ENCODE measurements around the gene KAZN. TPM values are rescaled to one million over a fixed set of nuclear protein-coding genes. Genes with fewer than 3 reads are reported as not detected.

KAZN gene
- polyA plus RNA-seq, 2 of the 4 experiments (the other 2 are of a cell fraction), result 1.3 to 1.9 TPM

GRCh38 chr1:14686701-14687100, 88.2 kb downstream of the KAZN start:
- H3K4me3 ChIP-seq, result no peak overlapping the region
- no peaks in the 10 kb centered on the region for H3K4me1 ChIP-seq
- TF ChIP-seq NPAS2 (CRISPR knock-in tag; IDR thresholded peaks at IDR 0.05; ENCODE audit: borderline replicate concordance) (no peak), FOXS1 (CRISPR knock-in tag; IDR thresholded peaks at IDR 0.05) (no peak), BCL3 (IDR thresholded peaks at IDR 0.05) (no peak), EHF (CRISPR knock-in tag; IDR thresholded peaks at IDR 0.05) (no peak), USF2 (IDR thresholded peaks at IDR 0.05) (no peak), ESRRA (IDR thresholded peaks at IDR 0.05; ENCODE audit: borderline replicate concordance, low read length) (no peak), CBX8 (IDR thresholded peaks at IDR 0.05) (no peak), JUN (IDR thresholded peaks at IDR 0.05) (no peak), ZFP36 (IDR thresholded peaks at IDR 0.05; ENCODE audit: borderline replicate concordance, partially characterized antibody) (no peak), ZSCAN20 (CRISPR knock-in tag; IDR thresholded peaks at IDR 0.05) (no peak), E2F6 (IDR thresholded peaks at IDR 0.05; ENCODE audit: borderline replicate concordance, low read depth) (no peak), REST (IDR thresholded peaks at IDR 0.05) (no peak), FOSL2 (IDR thresholded peaks at IDR 0.05) (no peak), FOSL2 (CRISPR knock-in tag; IDR thresholded peaks at IDR 0.05) (no peak), POLR2AphosphoS2 (conservative IDR thresholded peaks at IDR 0.05; ENCODE audit: low read length) (no peak), RAD21 (conservative IDR thresholded peaks at IDR 0.05 in 1 of 2, IDR thresholded peaks at IDR 0.05 in 1 of 2) (no peak), HOXB13 (CRISPR knock-in tag; IDR thresholded peaks at IDR 0.05; ENCODE audit: low read depth) (no peak), HEYL (CRISPR knock-in tag; IDR thresholded peaks at IDR 0.05) (no peak), NFE2L2 (conservative IDR thresholded peaks at IDR 0.05; ENCODE audit: low read length) (no peak), EP300 (IDR thresholded peaks at IDR 0.05) (no peak)
- ATAC-seq (no peak), FAIRE-seq (no peak), DNase-seq (ENCODE audit: low read depth in 1 of 2, low spot score in 1 of 2) (no peak)
- ChIA-PET CTCF (no interaction called here), POLR2A (no interaction called here)
- H3K27ac ChIP-seq, result no peak overlapping the region
- 17% methylated on average over 2 of the region's 4 CpGs for WGBS (ENCODE audit: missing lambda C conversion rate)
- no peak overlapping the region for H3K4me2 ChIP-seq
- no peaks in the 10 kb centered on the region for H3K9me3 ChIP-seq

GRCh38 chr1:14687147-14687546, 88.7 kb downstream of the KAZN start:
- Histone ChIP-seq H3K27ac (no peak overlapping the region), H3K4me2 (no peak overlapping the region), H3K9me3 (no peaks in the 10 kb centered on the region), H3K4me1 (no peaks in the 10 kb centered on the region), H3K4me3 (no peak overlapping the region)
- no peak for DNase-seq (ENCODE audit: low read depth in 1 of 2, low spot score in 1 of 2)
- ChIA-PET CTCF (no interaction called here), POLR2A (no interaction called here)
- no peak for ATAC-seq
- FAIRE-seq, result no peak
- WGBS (ENCODE audit: missing lambda C conversion rate), result 42% methylated on average over 4 of the region's 4 CpGs
- no peak for TF ChIP-seq RAD21 (conservative IDR thresholded peaks at IDR 0.05 in 1 of 2, IDR thresholded peaks at IDR 0.05 in 1 of 2)
- TF ChIP-seq KDM5A (IDR thresholded peaks at IDR 0.05), result no peak
- TF ChIP-seq HOXB13 (CRISPR knock-in tag; IDR thresholded peaks at IDR 0.05; ENCODE audit: low read depth), result no peak
- no peak for TF ChIP-seq HDAC2 (IDR thresholded peaks at IDR 0.05)
- TF ChIP-seq MAZ (IDR thresholded peaks at IDR 0.05; ENCODE audit: borderline replicate concordance, low read depth, low read length), result no peak
- TF ChIP-seq NFE2L2 (conservative IDR thresholded peaks at IDR 0.05; ENCODE audit: low read length), result no peak
- TF ChIP-seq HEYL (CRISPR knock-in tag; IDR thresholded peaks at IDR 0.05), result no peak
- TF ChIP-seq HMGXB4 (CRISPR knock-in tag; IDR thresholded peaks at IDR 0.05; ENCODE audit: borderline replicate concordance), result no peak
- TF ChIP-seq ZNF302 (CRISPR knock-in tag; IDR thresholded peaks at IDR 0.05), result no peak
- no peak for TF ChIP-seq TP53 (CRISPR knock-in tag; IDR thresholded peaks at IDR 0.05)
- no peak for TF ChIP-seq ZFP36 (IDR thresholded peaks at IDR 0.05; ENCODE audit: borderline replicate concordance, partially characterized antibody)
- TF ChIP-seq BCL3 (IDR thresholded peaks at IDR 0.05), result no peak
- no peak for TF ChIP-seq USF2 (IDR thresholded peaks at IDR 0.05)
- TF ChIP-seq MAX (IDR thresholded peaks at IDR 0.05), result no peak

All from A549 (cell line).